ENCODE results near the gene SPTBN4. TPM values are rescaled to one million over a fixed set of nuclear protein-coding genes. Genes with fewer than 3 reads are reported as not detected.

The SPTBN4 gene
- total and polyA plus RNA-seq, 10 of the 15 experiments (the other 5 are each of a cell fraction or from before 2014, with no cell fraction given): 0.04 to 1.1 (median 0.34) TPM; not detected in 1

DNA sequence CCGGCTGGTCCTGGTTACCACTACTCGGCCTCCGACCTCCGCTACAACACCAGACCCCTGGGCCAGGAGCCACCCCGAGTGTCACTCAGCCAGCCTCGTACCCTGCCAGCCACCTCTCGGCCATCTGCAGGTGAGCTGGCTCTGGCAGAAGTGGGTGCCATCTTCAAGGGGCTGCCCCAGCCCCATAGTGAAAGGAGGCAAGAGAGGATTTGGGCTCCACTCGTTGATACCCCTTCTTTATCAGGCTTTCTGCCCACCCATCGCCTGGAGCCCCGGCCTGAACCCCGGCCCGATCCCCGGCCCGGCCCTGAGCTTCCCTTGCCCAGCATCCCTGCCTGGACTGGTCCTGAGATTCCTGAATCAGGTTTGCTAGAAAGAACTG is 141.4 kb downstream of the SPTBN4 start:
- no peak for FAIRE-seq
- Histone ChIP-seq H3K79me2 (ENCODE audit: control insufficient read depth, insufficient read depth, low read length) (no peaks in the 10 kb centered on the region), H3K27ac (ENCODE audit: control insufficient read depth, insufficient read depth) (no peak overlapping the region), H3K36me3 (ENCODE audit: control insufficient read depth in 2 of 2, insufficient read depth in 2 of 2, low read length in 1 of 2) (no peaks in the 10 kb centered on the region), H3K9ac (ENCODE audit: control insufficient read depth, insufficient read depth, low read length) (no peak overlapping the region), H4K20me1 (ENCODE audit: control insufficient read depth, insufficient read depth) (no peaks in the 10 kb centered on the region), H3K9me3 (replicated peaks; ENCODE audit: control insufficient read depth, insufficient read depth, low read length) (no peaks in the 10 kb centered on the region), H2AFZ (ENCODE audit: control insufficient read depth, low read depth, low read length) (no peak overlapping the region), H3K27me3 (replicated peaks in 1 of 2; ENCODE audit: control insufficient read depth in 2 of 2, insufficient read depth in 2 of 2, low read length in 1 of 2) (no peaks in the 10 kb centered on the region; a peak in 1 of 4 replicates), H3K4me1 (ENCODE audit: control insufficient read depth, insufficient read depth, low read length) (peaks cover 24% of the 10 kb centered on the region), H3K4me3 (no peak overlapping the region), H3K4me2 (ENCODE audit: control insufficient read depth, insufficient read depth) (no peak overlapping the region)
- ChIA-PET POLR2A (interaction anchor here (0.6 to 1.5 kb wide), 4 partner anchors 35 to 169 kb away, joined by 3 to 8 read pairs (median 4); no protein-coding TSS in a partner anchor), CTCF (interaction anchor here (0.6 to 6.0 kb wide), 4 partner anchors 10 to 55 kb away, joined by 4 to 106 read pairs (median 12); no protein-coding TSS in a partner anchor), RAD21 (ENCODE audit: unreplicated experiment) (interaction anchor here (1.1 kb wide), 1 partner anchor 144 kb away, joined by 3 read pairs; no protein-coding TSS in a partner anchor), SMC1A (ENCODE audit: uncharacterized antibody, unreplicated experiment) (interaction anchor here (1.7 to 5.3 kb wide), 2 partner anchors 13 to 26 kb away, joined by 6 to 35 read pairs; no protein-coding TSS in a partner anchor)
- WGBS (ENCODE audit: insufficient coverage, insufficient replicate concordance, low lambda C conversion rate, missing lambda C conversion rate): 81% methylated on average over 14 of the region's 14 CpGs
- no peak for DNase-seq (ENCODE audit: low read depth, low spot score)
- TF ChIP-seq CBX3 (IDR thresholded peaks at IDR 0.05; ENCODE audit: borderline replicate concordance, low read depth) (no peak), ZNF217 (IDR thresholded peaks at IDR 0.05) (no peak), TARDBP (IDR thresholded peaks at IDR 0.05; ENCODE audit: borderline replicate concordance) (no peak), NFYA (IDR thresholded peaks at IDR 0.05; ENCODE audit: borderline replicate concordance, low read depth, low read length) (no peak), ZBED1 (IDR thresholded peaks at IDR 0.05; ENCODE audit: borderline replicate concordance) (no peak), ZZZ3 (IDR thresholded peaks at IDR 0.05; ENCODE audit: control insufficient read depth, insufficient read length, low read depth) (no peak), SRF (IDR thresholded peaks at IDR 0.05; ENCODE audit: low read depth in 2 of 2, low read length in 2 of 2) (no peak), BRCA1 (IDR thresholded peaks at IDR 0.05; ENCODE audit: low read depth, low read length) (no peak), PAX8 (IDR thresholded peaks at IDR 0.05) (no peak), MTA2 (IDR thresholded peaks at IDR 0.05; ENCODE audit: low read depth) (no peak)
- TF ChIP-seq, protein P1, sequence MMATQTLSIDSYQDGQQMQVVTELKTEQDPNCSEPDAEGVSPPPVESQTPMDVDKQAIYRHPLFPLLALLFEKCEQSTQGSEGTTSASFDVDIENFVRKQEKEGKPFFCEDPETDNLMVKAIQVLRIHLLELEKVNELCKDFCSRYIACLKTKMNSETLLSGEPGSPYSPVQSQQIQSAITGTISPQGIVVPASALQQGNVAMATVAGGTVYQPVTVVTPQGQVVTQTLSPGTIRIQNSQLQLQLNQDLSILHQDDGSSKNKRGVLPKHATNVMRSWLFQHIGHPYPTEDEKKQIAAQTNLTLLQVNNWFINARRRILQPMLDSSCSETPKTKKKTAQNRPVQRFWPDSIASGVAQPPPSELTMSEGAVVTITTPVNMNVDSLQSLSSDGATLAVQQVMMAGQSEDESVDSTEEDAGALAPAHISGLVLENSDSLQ (IDR thresholded peaks at IDR 0.05): no peak
- intact Hi-C loops (cut with micrococcal nuclease; ENCODE audit: unreplicated experiment): no loop called here
- in situ Hi-C loops (cut with MboI): loop anchor here (10.0 kb wide), 1 partner anchor 303 kb away; no protein-coding TSS in a partner anchor
- ATAC-seq: no peak
- no TSS peak for BruUV-seq (replicated peaks)
